ENCODE results near the gene MEF2D.

MEF2D gene

GRCh38 chr1:156424806-156425432, 75.7 kb downstream of the MEF2D start:
- no peak overlapping the region for H2AFZ ChIP-seq (ENCODE audit: low read length)
- H3K4me1 ChIP-seq (ENCODE audit: insufficient read depth, low read length, severe bottlenecking), result peaks cover 20% of the 10 kb centered on the region
- no peak overlapping the region for H3K4me2 ChIP-seq (ENCODE audit: low read length)
- no peak overlapping the region for H3K27ac ChIP-seq (ENCODE audit: low read depth, low read length, poor library complexity, severe bottlenecking)
- H3K27me3 ChIP-seq (ENCODE audit: insufficient read depth, low read length), result peaks cover 6% of the 10 kb centered on the region
- H3K9me2 ChIP-seq (ENCODE audit: low read depth, low read length), result no peaks in the 10 kb centered on the region
- H3K9me3 ChIP-seq (ENCODE audit: low read length), result no peaks in the 10 kb centered on the region
- no peaks in the 10 kb centered on the region for H4K20me1 ChIP-seq (ENCODE audit: insufficient read depth, low read length)
- H3F3A ChIP-seq (ENCODE audit: insufficient read depth, low read length), result no peaks in the 10 kb centered on the region
- TF ChIP-seq CTCF (IDR thresholded peaks at IDR 0.05; ENCODE audit: low read length) (no peak), EZH2 (IDR thresholded peaks at IDR 0.05; ENCODE audit: borderline replicate concordance, low read length) (no peak)
- no peaks in the 10 kb centered on the region for H3K36me3 ChIP-seq (ENCODE audit: insufficient read depth, low read length)
- no peak overlapping the region for H3K9ac ChIP-seq (ENCODE audit: low read length)
- H3K79me2 ChIP-seq (ENCODE audit: insufficient read depth, low read length), result no peaks in the 10 kb centered on the region
- H3K4me3 ChIP-seq (ENCODE audit: low read depth, low read length, poor library complexity, severe bottlenecking), result no peak overlapping the region

GRCh38 chr1:156423422-156424352, 76.9 kb downstream of the MEF2D start:
- H3K36me3 ChIP-seq (ENCODE audit: insufficient read depth, low read length), result no peaks in the 10 kb centered on the region
- H3K79me2 ChIP-seq (ENCODE audit: insufficient read depth, low read length), result no peaks in the 10 kb centered on the region
- no peak overlapping the region for H3K4me2 ChIP-seq (ENCODE audit: low read length)
- H3K4me3 ChIP-seq (ENCODE audit: low read depth, low read length, poor library complexity, severe bottlenecking), result no peak overlapping the region
- H3K4me1 ChIP-seq (ENCODE audit: insufficient read depth, low read length, severe bottlenecking), result peaks cover 24% of the 10 kb centered on the region
- H2AFZ ChIP-seq (ENCODE audit: low read length), result no peak overlapping the region
- H3K9me2 ChIP-seq (ENCODE audit: low read depth, low read length), result no peaks in the 10 kb centered on the region
- H4K20me1 ChIP-seq (ENCODE audit: insufficient read depth, low read length), result no peaks in the 10 kb centered on the region
- H3K27me3 ChIP-seq (ENCODE audit: insufficient read depth, low read length), result peaks cover 7% of the 10 kb centered on the region
- H3K9ac ChIP-seq (ENCODE audit: low read length), result no peak overlapping the region
- no peaks in the 10 kb centered on the region for H3K9me3 ChIP-seq (ENCODE audit: low read length)
- no peaks in the 10 kb centered on the region for H3F3A ChIP-seq (ENCODE audit: insufficient read depth, low read length)
- no peak overlapping the region for H3K27ac ChIP-seq (ENCODE audit: low read depth, low read length, poor library complexity, severe bottlenecking)
- no peak for TF ChIP-seq EZH2 (IDR thresholded peaks at IDR 0.05; ENCODE audit: borderline replicate concordance, low read length)
- TF ChIP-seq CTCF (IDR thresholded peaks at IDR 0.05; ENCODE audit: low read length), result no peak

- Histone ChIP-seq H3K36me3 (ENCODE audit: insufficient read depth, low read length) (no peaks in the 10 kb centered on the region), H2AFZ (ENCODE audit: low read length) (no peak overlapping the region), H3K9ac (ENCODE audit: low read length) (no peak overlapping the region), H3F3A (ENCODE audit: insufficient read depth, low read length) (no peaks in the 10 kb centered on the region), H3K4me2 (ENCODE audit: low read length) (no peak overlapping the region), H3K4me3 (ENCODE audit: low read depth, low read length, poor library complexity, severe bottlenecking) (no peak overlapping the region), H3K4me1 (ENCODE audit: insufficient read depth, low read length, severe bottlenecking) (peaks cover 24% of the 10 kb centered on the region), H4K20me1 (ENCODE audit: insufficient read depth, low read length) (no peaks in the 10 kb centered on the region), H3K27me3 (ENCODE audit: insufficient read depth, low read length) (peaks cover 7% of the 10 kb centered on the region), H3K27ac (ENCODE audit: low read depth, low read length, poor library complexity, severe bottlenecking) (no peak overlapping the region), H3K9me3 (ENCODE audit: low read length) (no peaks in the 10 kb centered on the region), H3K79me2 (ENCODE audit: insufficient read depth, low read length) (no peaks in the 10 kb centered on the region), H3K9me2 (ENCODE audit: low read depth, low read length) (no peaks in the 10 kb centered on the region)
- TF ChIP-seq EZH2 (IDR thresholded peaks at IDR 0.05; ENCODE audit: borderline replicate concordance, low read length) (no peak), CTCF (IDR thresholded peaks at IDR 0.05; ENCODE audit: low read length) (no peak)
These were observed 77.9 kb downstream of the MEF2D start for GRCh38 chr1:156422602-156423091.
